Stimulated activated naive CD8-positive, alpha-beta T cell treated with anti-CD3 and anti-CD28 coated beads, Interleukin-15, amount 100 ng/mL, for 72 hours (primary cell): ENCODE measurements around the gene TIMM21.

Experiments used
- ATAC-seq: fragments of 150-1000 bp; cut with Tn5 transposase; 2 replicates; pipeline ENCODE4 v1.10.0; 2021; ENCODE audit warnings: mild to moderate bottlenecking, moderate library complexity
- DNase-seq, 2 donors: peaks; one replicate each; pipeline ENCODE4 v3.0.0; 2021 to 2022
- H3K27ac Mint-ChIP-seq, 2 donors: one replicate each; pipeline ENCODE4 v1.8.0; 2022; ENCODE audit warnings: mild to moderate bottlenecking in 2 of 2, mixed read lengths in 2 of 2, moderate library complexity in 2 of 2
- H3K27me3 Mint-ChIP-seq: one replicate; pipeline ENCODE4 v1.8.0; 2022; ENCODE audit warnings: mixed read lengths
- H3K4me1 Mint-ChIP-seq: one replicate; pipeline ENCODE4 v1.8.0; 2022; ENCODE audit warnings: mild to moderate bottlenecking, mixed read lengths
- H3K4me3 Mint-ChIP-seq, 2 donors: one replicate each; pipeline ENCODE4 v1.8.0; 2022; ENCODE audit warnings: mild to moderate bottlenecking in 2 of 2, mixed read lengths in 2 of 2, moderate library complexity in 1 of 2
- H3K9me3 Mint-ChIP-seq, 2 donors: one replicate each; pipeline ENCODE4 v1.8.0; 2022; ENCODE audit warnings: mixed read lengths in 2 of 2

TIMM21 gene

GRCh38 chr18:74137920-74138538 is 10.3 kb upstream of the TIMM21 start:
- H3K4me1 Mint-ChIP-seq, result peaks cover 41% of the 10 kb centered on the region
- no peak for ATAC-seq
- DNase-seq, result no peak
- peaks cover 11% of the 10 kb centered on the region for H3K27me3 Mint-ChIP-seq
- H3K27ac Mint-ChIP-seq, result peak overlapping the region in 1 of 2 donors; percentile 78
- no peaks in the 10 kb centered on the region for H3K9me3 Mint-ChIP-seq
- no peak overlapping the region for H3K4me3 Mint-ChIP-seq

- ATAC-seq (peak; percentile 51), DNase-seq (no peak)
- Mint-ChIP-seq H3K4me1 (peaks cover 41% of the 10 kb centered on the region), H3K9me3 (no peaks in the 10 kb centered on the region), H3K27me3 (peaks cover 11% of the 10 kb centered on the region), H3K4me3 (peak overlapping the region in 1 of 2 donors; percentile 83), H3K27ac (peak overlapping the region; percentile 95)
These were observed 8.9 kb upstream of the TIMM21 start for GRCh38 chr18:74139411-74139810.

- Mint-ChIP-seq H3K27ac (peak overlapping the region; percentile 95), H3K9me3 (no peaks in the 10 kb centered on the region), H3K4me1 (peaks cover 41% of the 10 kb centered on the region), H3K4me3 (peak overlapping the region; percentile 75 to 83), H3K27me3 (peaks cover 11% of the 10 kb centered on the region)
- ATAC-seq (peak; percentile 99), DNase-seq (peak in 1 of 2 donors; percentile 37)
These were observed 8.4 kb upstream of the TIMM21 start for GRCh38 chr18:74139888-74140287.

GRCh38 chr18:74140582-74140981 is 7.7 kb upstream of the TIMM21 start:
- Mint-ChIP-seq H3K9me3 (no peaks in the 10 kb centered on the region), H3K27ac (peak overlapping the region; percentile 95), H3K4me1 (peaks cover 41% of the 10 kb centered on the region), H3K27me3 (peaks cover 11% of the 10 kb centered on the region), H3K4me3 (peak overlapping the region; percentile 75 to 83)
- no peak for ATAC-seq
- no peak for DNase-seq

GRCh38 chr18:74141667-74142066 is 6.7 kb upstream of the TIMM21 start:
- Mint-ChIP-seq H3K9me3 (no peaks in the 10 kb centered on the region), H3K4me3 (no peak overlapping the region), H3K4me1 (peaks cover 41% of the 10 kb centered on the region), H3K27me3 (peaks cover 11% of the 10 kb centered on the region), H3K27ac (no peak overlapping the region)
- ATAC-seq, result no peak
- no peak for DNase-seq

- ATAC-seq, result no peak
- Mint-ChIP-seq H3K4me3 (no peak overlapping the region), H3K27ac (no peak overlapping the region), H3K27me3 (peaks cover 11% of the 10 kb centered on the region), H3K4me1 (peaks cover 46% of the 10 kb centered on the region), H3K9me3 (no peaks in the 10 kb centered on the region)
- DNase-seq, result no peak
These were observed 6.1 kb upstream of the TIMM21 start for GRCh38 chr18:74142252-74142651.

- ATAC-seq, result no peak
- Mint-ChIP-seq H3K9me3 (no peaks in the 10 kb centered on the region), H3K4me3 (peak overlapping the region; percentile 99 to 100), H3K27ac (peak overlapping the region; percentile 88 to 99), H3K27me3 (no peaks in the 10 kb centered on the region), H3K4me1 (peaks cover 43% of the 10 kb centered on the region)
- no peak for DNase-seq
These were observed 1.6 kb upstream of the TIMM21 start for GRCh38 chr18:74146756-74147155.

GRCh38 chr18:74147491-74147778 is 888 bp upstream of the TIMM21 start:
- Mint-ChIP-seq H3K4me1 (peaks cover 50% of the 10 kb centered on the region), H3K27ac (peak overlapping the region; percentile 97 to 99), H3K27me3 (no peaks in the 10 kb centered on the region), H3K4me3 (peak overlapping the region; percentile 99 to 100), H3K9me3 (no peaks in the 10 kb centered on the region)
- no peak for ATAC-seq
- no peak for DNase-seq

- Mint-ChIP-seq H3K4me3 (peak overlapping the region; percentile 99 to 100), H3K27ac (peak overlapping the region; percentile 97 to 99), H3K4me1 (peaks cover 62% of the 10 kb centered on the region), H3K27me3 (no peaks in the 10 kb centered on the region), H3K9me3 (no peaks in the 10 kb centered on the region)
- peak; percentile 16 for ATAC-seq
- DNase-seq, result no peak
These were observed 284 bp downstream of the TIMM21 start for GRCh38 chr18:74148543-74149070.

GRCh38 chr18:74149878-74150277 is 1.6 kb downstream of the TIMM21 start:
- DNase-seq (no peak), ATAC-seq (no peak)
- peak overlapping the region in 1 of 2 donors; percentile 99 for H3K27ac Mint-ChIP-seq
- H3K9me3 Mint-ChIP-seq, result no peaks in the 10 kb centered on the region
- peaks cover 73% of the 10 kb centered on the region for H3K4me1 Mint-ChIP-seq
- H3K27me3 Mint-ChIP-seq, result no peaks in the 10 kb centered on the region
- H3K4me3 Mint-ChIP-seq, result peak overlapping the region; percentile 99 to 100

GRCh38 chr18:74152270-74152669 is 3.9 kb downstream of the TIMM21 start:
- ATAC-seq (no peak), DNase-seq (no peak)
- H3K4me3 Mint-ChIP-seq, result peak overlapping the region in 1 of 2 donors; percentile 54
- H3K27me3 Mint-ChIP-seq, result no peaks in the 10 kb centered on the region
- peak overlapping the region in 1 of 2 donors; percentile 96 for H3K27ac Mint-ChIP-seq
- no peaks in the 10 kb centered on the region for H3K9me3 Mint-ChIP-seq
- peaks cover 67% of the 10 kb centered on the region for H3K4me1 Mint-ChIP-seq

GRCh38 chr18:74152857-74153256 is 4.5 kb downstream of the TIMM21 start:
- ATAC-seq (no peak), DNase-seq (no peak)
- no peaks in the 10 kb centered on the region for H3K9me3 Mint-ChIP-seq
- H3K27me3 Mint-ChIP-seq, result no peaks in the 10 kb centered on the region
- peaks cover 61% of the 10 kb centered on the region for H3K4me1 Mint-ChIP-seq
- peak overlapping the region in 1 of 2 donors; percentile 90 for H3K27ac Mint-ChIP-seq
- H3K4me3 Mint-ChIP-seq, result peak overlapping the region in 1 of 2 donors; percentile 6

- DNase-seq, result no peak
- Mint-ChIP-seq H3K27ac (no peak overlapping the region), H3K4me1 (peaks cover 59% of the 10 kb centered on the region), H3K4me3 (no peak overlapping the region), H3K9me3 (no peaks in the 10 kb centered on the region), H3K27me3 (no peaks in the 10 kb centered on the region)
- ATAC-seq, result no peak
These were observed 5.1 kb downstream of the TIMM21 start for GRCh38 chr18:74153377-74153776.

- DNase-seq, result no peak
- H3K9me3 Mint-ChIP-seq, result no peaks in the 10 kb centered on the region
- no peak overlapping the region for H3K4me3 Mint-ChIP-seq
- ATAC-seq, result peak; percentile 58
- no peak overlapping the region for H3K27ac Mint-ChIP-seq
- no peaks in the 10 kb centered on the region for H3K27me3 Mint-ChIP-seq
- H3K4me1 Mint-ChIP-seq, result peaks cover 59% of the 10 kb centered on the region
These were observed 5.5 kb downstream of the TIMM21 start for GRCh38 chr18:74153793-74154192.

- no peak for DNase-seq
- H3K4me3 Mint-ChIP-seq, result no peak overlapping the region
- H3K9me3 Mint-ChIP-seq, result no peaks in the 10 kb centered on the region
- no peak overlapping the region for H3K27ac Mint-ChIP-seq
- H3K27me3 Mint-ChIP-seq, result no peaks in the 10 kb centered on the region
- ATAC-seq, result no peak
- peaks cover 50% of the 10 kb centered on the region for H3K4me1 Mint-ChIP-seq
These were observed 6.4 kb downstream of the TIMM21 start for GRCh38 chr18:74154716-74155115.

GRCh38 chr18:74155276-74155675 is 7.0 kb downstream of the TIMM21 start:
- Mint-ChIP-seq H3K27ac (no peak overlapping the region), H3K27me3 (no peaks in the 10 kb centered on the region), H3K4me3 (no peak overlapping the region), H3K4me1 (peaks cover 44% of the 10 kb centered on the region), H3K9me3 (no peaks in the 10 kb centered on the region)
- no peak for ATAC-seq
- no peak for DNase-seq
